Panc1 (cell line): ENCODE results near the gene JSRP1. TPM values are rescaled to one million over a fixed set of nuclear protein-coding genes. Genes with fewer than 3 reads are reported as not detected.

Source experiments
- ATAC-seq: fragments of 200-7000 bp; cut with Tn5 transposase; 2 replicates; pipeline ENCODE4 v1.9.1; 2020; ENCODE audit warnings: mild to moderate bottlenecking, moderate library complexity
- BruUV-seq: library from RNA; stranded (reverse); fragments of 400-500 nt; replicated peaks from 2 replicates; lab custom pipeline; 2021; lab: Mats Ljungman, UMichigan
- CTCF ChIA-PET: fragments of 300-600 bp; sonication (Branson Sonifier 250); formaldehyde crosslinking; loops from one replicate; lab custom pipeline; 2022; ENCODE audit warnings: antibody characterized with exemption; lab: Charles Lee
- POLR2A ChIA-PET: fragments of 300-600 bp; sonication (Branson Sonifier 250); formaldehyde crosslinking; loops from one replicate; lab custom pipeline; 2022; ENCODE audit warnings: antibody characterized with exemption; lab: Charles Lee
- DNase-seq: peaks from one replicate; pipeline ENCODE4 v3.0.0-alpha.2; 2010; ENCODE audit warnings: low read depth, low spot score
- H3K27ac ChIP-seq: 2 replicates; pipeline ENCODE4 v1.5.1; 2011; ENCODE audit warnings: mild to moderate bottlenecking, low read length, inconsistent platforms
- H3K27me3 ChIP-seq: fragments of 200-500 bp; sonication (Bioruptor generic); 2 replicates; pipeline ENCODE4 v1.6.0; 2014; ENCODE audit warnings: low read length, inconsistent platforms; ENCODE audit not compliant: control insufficient read depth, insufficient read depth
- H3K36me3 ChIP-seq: fragments of 200-500 bp; sonication (Bioruptor generic); 2 replicates; pipeline ENCODE4 v1.5.1; 2014; ENCODE audit warnings: inconsistent platforms, mild to moderate bottlenecking, low read length, moderate library complexity; ENCODE audit not compliant: control insufficient read depth, insufficient read depth
- H3K4me1 ChIP-seq: 2 replicates; pipeline ENCODE4 v1.5.1; 2011; ENCODE audit warnings: inconsistent platforms, mild to moderate bottlenecking, low read length, moderate library complexity; ENCODE audit not compliant: control insufficient read depth, insufficient read depth
- H3K4me3 ChIP-seq, 2 experiments: 2 replicates each; pipeline ENCODE4 v1.5.1; 2011 to 2012; ENCODE audit warnings: low read depth in 2 of 2, low read length in 2 of 2, mild to moderate bottlenecking in 2 of 2, inconsistent platforms in 1 of 2, moderate library complexity in 1 of 2
- H3K9me3 ChIP-seq: fragments of 200-500 bp; sonication (Bioruptor generic); 2 replicates; pipeline ENCODE4 v1.5.1; 2014; ENCODE audit warnings: low read depth, mild to moderate bottlenecking, inconsistent platforms, low read length, moderate library complexity; ENCODE audit not compliant: control insufficient read depth, insufficient read depth
- CTCF ChIP-seq: fragments of 450-650 bp; IDR thresholded peaks from 2 replicates; pipeline ENCODE4 v1.5.1; 2017; ENCODE audit warnings: mild to moderate bottlenecking
- POLR2AphosphoS5 ChIP-seq: IDR thresholded peaks from 2 replicates; pipeline ENCODE4 v1.6.1; 2012; ENCODE audit warnings: mild to moderate bottlenecking, low read depth, low read length, moderate library complexity
- REST ChIP-seq, 2 experiments: IDR thresholded peaks; 2 replicates each; pipeline ENCODE4 v1.6.1; 2011 to 2012; ENCODE audit warnings: low read depth in 2 of 2, control low read depth in 1 of 2, low read length in 1 of 2, mild to moderate bottlenecking in 1 of 2, moderate library complexity in 1 of 2; ENCODE audit not compliant: insufficient read depth in 1 of 2
- SIN3A ChIP-seq: IDR thresholded peaks from 2 replicates; pipeline ENCODE4 v1.6.1; 2012; ENCODE audit warnings: low read depth, mild to moderate bottlenecking, low read length, moderate library complexity, borderline replicate concordance; ENCODE audit not compliant: insufficient read depth
- TCF7L2 ChIP-seq: IDR thresholded peaks from 2 replicates; pipeline ENCODE4 v1.6.1; 2011; ENCODE audit warnings: mild to moderate bottlenecking, low read depth, low read length, inconsistent platforms
- in situ Hi-C: cut with HindIII; loops from 2 replicates; pipeline ENCODE4 v1.10.0; 2016; ENCODE audit warnings: low sequenced_read_pairs, low pct_unique_long_range_greater_than_20kb
- intact Hi-C: fragments of 100-400 bp; cut with micrococcal nuclease; formaldehyde crosslinking; loops from one replicate; pipeline ENCODE4 v1.10.0; 2022; ENCODE audit not compliant: unreplicated experiment
- total RNA-seq: library from RNA; stranded (reverse); gene quantifications from one replicate; pipeline ENCODE4 v1.2.1, GENCODE V29; 2021; ENCODE audit not compliant: unreplicated experiment

The JSRP1 gene
- total RNA-seq, 1 experiment from 2014 or later, result 0.51 TPM

GRCh38 chr19:2252797-2253105, 3.5 kb downstream of the JSRP1 start:
- Histone ChIP-seq H3K9me3 (no peaks in the 10 kb centered on the region), H3K27me3 (no peaks in the 10 kb centered on the region), H3K27ac (no peak overlapping the region), H3K4me1 (no peaks in the 10 kb centered on the region), H3K36me3 (no peaks in the 10 kb centered on the region), H3K4me3 (no peak overlapping the region)
- intact Hi-C loops (no loop called here), in situ Hi-C loops (no loop called here)
- ATAC-seq (no peak), DNase-seq (no peak)
- POLR2A ChIA-PET, result no interaction called here
- TF ChIP-seq CTCF (no peak), POLR2AphosphoS5 (no peak), SIN3A (no peak), TCF7L2 (no peak), REST (IDR thresholded peaks at IDR 0.05; ENCODE audit: insufficient read depth in 1 of 2, low read depth in 2 of 2, low read length in 1 of 2) (no peak)
- BruUV-seq, result no TSS peak
- CTCF ChIA-PET, result no interaction called here

- Histone ChIP-seq H3K36me3 (no peaks in the 10 kb centered on the region), H3K27ac (no peak overlapping the region), H3K27me3 (no peaks in the 10 kb centered on the region), H3K9me3 (no peaks in the 10 kb centered on the region), H3K4me1 (peaks cover 2% of the 10 kb centered on the region), H3K4me3 (no peak overlapping the region)
- ChIA-PET POLR2A (no interaction called here), CTCF (no interaction called here)
- intact Hi-C loops (no loop called here), in situ Hi-C loops (no loop called here)
- TF ChIP-seq POLR2AphosphoS5 (no peak), REST (IDR thresholded peaks at IDR 0.05; ENCODE audit: insufficient read depth in 1 of 2, low read depth in 2 of 2, low read length in 1 of 2) (no peak), TCF7L2 (no peak), SIN3A (no peak), CTCF (no peak)
- no peak for ATAC-seq
- BruUV-seq, result no TSS peak
- DNase-seq, result no peak
Observed at GRCh38 chr19:2252055-2252796, 4.0 kb downstream of the JSRP1 start.
